HG03520 (cell line): ENCODE results near the gene ODAD3.
"Not testable (repeated sequence)": the region's sequence is repeated elsewhere in the genome, so short reads cannot be mapped to it uniquely, and the experiment has no call there.

Experiments used
- ATAC-seq: cut with Tn5 transposase; IDR thresholded peaks from one replicate; pipeline ENCODE4 v1.9.1; 2021; ENCODE audit warnings: mild to moderate bottlenecking, moderate library complexity; ENCODE audit not compliant: unreplicated experiment

ODAD3 gene

DNA sequence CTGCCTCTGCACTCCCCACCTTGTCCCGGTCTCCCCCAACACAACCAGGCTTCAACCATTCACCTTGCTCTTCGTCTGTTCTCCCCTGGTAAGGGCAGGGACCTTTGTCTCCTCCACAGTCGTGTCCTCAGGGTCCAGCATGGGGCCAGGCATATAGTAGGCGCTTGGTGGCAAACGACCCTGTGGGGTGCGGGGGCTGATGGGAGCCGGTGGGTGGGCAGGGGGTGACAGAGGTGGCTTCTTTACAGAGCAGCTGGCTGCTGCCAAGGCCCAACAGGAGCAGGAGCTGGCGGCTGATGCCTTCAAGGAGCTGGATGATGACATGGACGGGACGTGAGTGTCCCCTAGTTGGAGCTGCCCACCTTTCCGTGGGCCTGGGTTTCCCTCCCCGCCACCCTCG, 10.2 kb upstream of the ODAD3 start:
- ATAC-seq: no peak

DNA sequence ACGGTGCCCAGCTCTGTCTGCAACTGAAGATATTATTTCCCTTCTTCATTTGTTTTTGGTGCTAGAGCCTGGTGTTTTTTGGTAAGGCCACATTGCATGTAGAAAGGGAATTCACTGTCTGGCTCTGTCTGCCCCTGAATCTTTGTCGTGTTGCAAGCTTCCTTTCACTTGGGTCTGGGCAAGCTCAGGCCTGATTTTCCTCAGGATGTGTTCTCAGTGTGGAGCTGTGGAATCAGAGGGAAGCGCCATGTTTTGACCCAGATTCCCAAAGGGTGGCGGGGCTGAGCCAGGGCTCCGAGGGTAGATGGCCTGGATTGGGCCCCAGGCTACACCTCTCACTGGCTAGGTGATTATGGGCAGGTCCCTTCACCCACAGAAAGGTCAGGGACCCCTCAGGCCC, 9.1 kb upstream of the ODAD3 start:
- no peak for ATAC-seq

DNA sequence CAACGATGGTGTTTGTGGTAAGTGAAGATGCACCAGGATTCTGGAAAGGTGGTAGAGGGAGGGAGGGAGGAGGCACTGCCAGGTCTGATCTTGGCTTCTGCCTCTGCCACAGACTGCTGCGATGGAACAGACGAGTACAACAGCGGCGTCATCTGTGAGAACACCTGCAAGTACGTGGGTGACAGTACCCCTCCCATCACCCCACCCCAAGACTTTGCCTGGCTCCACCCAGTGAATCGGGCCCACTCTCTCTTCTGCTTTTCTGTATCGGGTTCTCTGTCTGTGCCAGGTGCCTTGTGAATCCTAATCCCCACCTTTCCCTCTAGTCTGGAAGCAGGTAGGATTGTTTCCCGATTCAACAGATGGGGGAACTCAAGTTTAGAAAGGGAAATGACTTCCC, 3.0 kb upstream of the ODAD3 start:
- no peak for ATAC-seq

DNA sequence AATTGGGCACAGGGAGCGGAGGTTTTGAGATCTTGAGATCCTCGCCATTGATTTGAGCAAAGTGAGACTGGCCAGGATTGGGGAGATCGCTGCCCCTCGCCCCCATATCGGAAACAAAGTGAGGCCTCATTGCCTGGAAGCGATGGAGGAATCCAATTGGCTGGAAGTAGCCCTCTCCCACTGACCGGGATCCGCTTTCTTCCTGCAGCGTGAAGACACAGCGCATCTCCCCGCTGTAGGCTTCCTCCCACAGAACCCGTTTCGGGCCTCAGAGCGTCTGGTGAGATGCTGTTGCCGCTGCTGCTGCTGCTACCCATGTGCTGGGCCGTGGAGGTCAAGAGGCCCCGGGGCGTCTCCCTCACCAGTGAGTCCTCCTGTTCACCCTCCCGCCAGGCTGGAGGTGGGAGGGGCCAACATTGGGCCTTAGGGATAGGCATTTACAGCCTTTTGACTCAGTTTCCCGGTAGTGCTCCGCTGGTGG, 952 bp upstream of the ODAD3 start:
- no peak for ATAC-seq

DNA sequence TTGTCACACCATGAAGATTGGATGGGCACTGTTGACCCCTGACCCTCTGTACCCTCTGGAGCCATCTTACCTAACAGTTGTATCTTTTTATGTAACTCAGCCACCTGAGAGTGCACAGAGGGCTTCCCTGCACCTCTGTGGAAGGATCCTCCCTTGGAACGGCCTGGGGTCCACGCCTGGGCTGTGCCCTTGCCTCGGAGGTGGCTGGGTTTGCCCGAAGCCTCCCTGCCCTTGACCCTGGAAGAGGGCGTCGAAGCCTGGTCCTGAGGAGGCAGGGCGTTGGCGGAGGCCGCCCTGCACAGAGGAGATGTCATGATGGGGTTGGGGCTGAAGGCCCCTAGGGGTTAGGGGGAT, 241 bp downstream of the ODAD3 start:
- ATAC-seq: no peak

DNA sequence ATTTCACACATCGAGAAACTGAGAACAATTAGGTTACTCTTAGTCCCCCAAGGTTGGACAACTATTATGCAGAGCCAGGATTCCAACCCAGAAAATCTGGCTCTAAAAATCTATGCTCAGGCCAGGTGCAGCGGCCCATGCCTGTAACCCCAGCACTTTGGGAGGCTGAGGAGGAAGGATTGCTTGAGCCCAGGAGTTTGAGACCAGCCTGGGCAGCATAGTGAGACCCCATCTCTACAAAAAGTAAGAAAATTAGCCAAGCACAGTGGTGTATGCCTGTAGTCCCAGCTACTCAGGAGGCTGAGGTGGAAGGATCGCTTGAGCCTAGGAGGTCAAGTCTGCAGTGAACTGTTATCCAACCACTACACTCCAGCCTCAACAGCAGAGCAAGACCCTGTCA, 1.4 kb downstream of the ODAD3 start:
- ATAC-seq: not testable (repeated sequence)

DNA sequence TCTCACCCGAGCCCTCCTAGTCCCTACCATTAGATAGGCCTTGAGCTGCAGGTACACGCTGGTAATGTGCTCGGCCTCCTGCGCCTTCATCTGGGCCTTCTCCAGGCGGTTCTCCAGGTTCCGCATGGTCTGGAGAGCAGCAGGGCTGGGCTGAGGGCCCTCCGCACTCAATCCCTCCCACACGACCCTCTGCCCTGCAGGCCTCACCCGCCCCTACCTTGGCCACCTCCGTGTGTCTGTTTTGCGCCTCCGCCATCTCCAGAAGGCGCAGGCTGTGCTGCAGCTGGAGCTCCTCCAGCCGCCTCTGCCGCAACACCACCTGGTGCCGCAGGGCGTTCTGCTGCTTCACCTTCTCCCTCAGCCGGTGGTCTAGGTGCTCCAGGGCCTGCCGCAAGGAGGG, 8.3 kb downstream of the ODAD3 start:
- no peak for ATAC-seq

DNA sequence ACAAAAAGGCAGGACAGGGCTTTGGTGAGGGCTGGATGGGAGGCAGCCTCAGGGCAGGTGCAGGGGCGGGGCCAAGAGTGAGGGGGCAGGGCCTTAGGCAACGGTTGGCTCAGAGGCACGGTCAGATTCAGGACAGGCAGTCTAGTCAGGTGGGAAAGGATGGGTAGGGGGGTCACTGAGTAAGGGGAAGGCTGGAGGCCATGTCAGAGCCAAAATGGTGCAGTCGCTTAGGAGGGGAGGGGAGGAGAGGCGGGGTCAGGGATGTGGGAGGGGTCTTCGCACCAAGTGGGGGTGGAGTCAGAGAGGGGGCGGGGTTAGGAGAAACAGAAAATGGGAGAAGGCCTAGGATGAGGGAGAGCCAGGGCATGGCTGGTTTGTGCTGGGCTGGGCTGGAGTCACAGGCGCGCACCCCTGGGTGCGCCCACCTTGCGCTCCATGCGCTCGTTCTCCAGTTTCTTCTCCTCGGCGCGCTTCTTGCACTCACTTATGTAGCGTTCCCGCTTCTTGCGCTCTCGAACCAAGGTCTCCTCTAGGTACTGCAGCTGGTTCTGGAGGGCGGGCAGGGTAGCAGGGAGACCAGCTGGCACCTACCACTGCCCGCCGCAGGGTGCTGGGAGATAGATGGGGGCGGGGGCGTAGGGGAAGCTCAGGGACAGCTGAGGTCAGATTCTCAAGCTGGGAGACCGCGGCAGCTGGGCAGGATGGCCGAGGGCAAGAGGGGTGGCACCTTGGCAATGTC, 9.0 kb downstream of the ODAD3 start:
- no peak for ATAC-seq

DNA sequence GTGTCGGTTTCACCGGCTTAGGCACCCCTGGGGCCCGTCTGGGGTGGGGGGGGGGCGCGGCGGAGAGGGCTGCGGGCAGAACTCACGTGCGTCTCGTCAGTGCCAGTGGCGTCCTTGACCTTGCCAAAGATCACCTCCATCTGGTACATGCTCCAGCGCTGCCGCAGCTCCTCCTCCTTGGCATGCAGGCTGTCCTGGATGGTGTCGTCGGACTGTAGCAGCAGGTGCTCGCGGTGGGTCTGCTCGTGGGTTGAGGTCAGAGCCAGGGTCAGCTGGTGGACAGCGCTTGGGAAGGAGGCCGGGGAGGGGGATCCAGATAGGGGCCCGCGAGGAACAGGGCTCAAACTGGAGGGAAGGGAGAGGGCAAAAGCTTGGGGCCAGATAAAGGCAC, 11.1 kb downstream of the ODAD3 start:
- ATAC-seq: no peak

DNA sequence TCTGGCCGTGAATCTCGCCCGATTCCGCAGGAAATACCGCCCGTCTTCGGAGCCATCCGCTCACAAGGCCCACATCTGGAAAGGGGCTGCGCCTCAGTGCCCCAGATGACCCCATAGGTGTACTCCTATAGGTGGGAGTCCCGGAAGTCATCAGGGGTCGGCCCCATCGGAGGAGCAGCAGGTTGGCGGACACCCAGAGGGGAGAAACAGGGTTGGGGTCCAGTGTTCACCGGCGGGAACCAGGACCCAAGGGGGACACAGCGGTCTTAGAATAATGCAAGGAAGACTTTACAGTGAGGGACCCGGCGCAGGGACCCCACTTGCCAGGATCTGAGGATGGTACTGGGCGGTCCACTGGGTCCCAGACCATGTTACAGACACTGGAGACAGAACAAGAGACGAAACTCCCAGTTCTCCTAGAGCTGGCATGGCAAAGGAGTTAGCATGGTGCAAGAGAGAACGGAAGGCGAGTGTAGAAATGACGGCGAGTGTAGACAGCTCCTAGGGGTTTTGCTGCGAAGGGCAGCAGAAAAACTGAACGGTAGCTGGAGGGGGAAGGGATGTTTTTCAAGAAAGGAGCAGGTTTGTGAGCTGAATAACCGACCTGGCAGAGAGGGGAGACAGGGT, 11.6 kb downstream of the ODAD3 start:
- no peak for ATAC-seq

DNA sequence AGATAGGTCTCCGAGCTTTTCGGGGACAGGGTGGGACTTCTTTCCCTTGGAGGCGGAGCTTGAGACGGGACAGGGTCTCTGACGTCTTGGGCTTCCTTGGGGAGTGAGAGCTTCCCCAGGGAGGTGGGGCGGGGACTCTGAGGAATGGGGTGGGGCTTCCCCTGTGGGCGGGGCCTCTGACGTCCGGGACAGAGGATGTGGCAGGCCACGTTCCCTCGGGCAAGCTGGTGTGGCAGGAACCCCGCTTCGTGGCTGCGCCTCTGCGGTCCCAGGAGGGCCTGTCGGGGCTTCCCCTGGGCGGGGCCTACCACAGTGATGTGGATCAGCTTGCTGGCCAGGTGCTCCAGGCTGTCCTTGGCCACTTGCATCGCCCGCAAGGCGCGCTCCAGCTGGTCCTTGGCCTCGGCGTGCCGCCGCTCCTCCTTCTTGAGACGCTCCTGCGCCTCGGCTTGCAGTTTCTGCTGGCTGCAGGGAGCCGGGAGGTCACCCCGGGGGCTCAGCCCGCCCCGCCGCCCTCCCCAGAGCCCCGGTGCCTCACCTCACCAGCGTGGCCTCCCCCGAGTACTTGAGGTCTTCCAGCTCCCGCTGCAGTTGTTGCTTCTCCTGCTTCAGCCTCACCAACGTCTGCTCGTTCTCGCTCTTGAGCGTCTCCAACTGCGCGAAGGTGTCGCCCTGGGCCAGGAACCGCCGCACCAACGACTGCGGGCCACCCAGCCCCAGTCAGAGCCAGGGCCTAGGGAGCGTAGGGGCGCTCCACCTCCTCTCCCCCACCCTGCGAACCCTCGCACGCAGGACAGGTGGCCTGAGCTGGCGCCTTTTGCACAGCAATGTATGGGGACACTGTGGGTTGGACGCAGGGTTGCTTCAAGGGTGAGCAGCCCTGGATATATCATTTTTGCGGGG, 12.5 kb downstream of the ODAD3 start:
- ATAC-seq: no peak

DNA sequence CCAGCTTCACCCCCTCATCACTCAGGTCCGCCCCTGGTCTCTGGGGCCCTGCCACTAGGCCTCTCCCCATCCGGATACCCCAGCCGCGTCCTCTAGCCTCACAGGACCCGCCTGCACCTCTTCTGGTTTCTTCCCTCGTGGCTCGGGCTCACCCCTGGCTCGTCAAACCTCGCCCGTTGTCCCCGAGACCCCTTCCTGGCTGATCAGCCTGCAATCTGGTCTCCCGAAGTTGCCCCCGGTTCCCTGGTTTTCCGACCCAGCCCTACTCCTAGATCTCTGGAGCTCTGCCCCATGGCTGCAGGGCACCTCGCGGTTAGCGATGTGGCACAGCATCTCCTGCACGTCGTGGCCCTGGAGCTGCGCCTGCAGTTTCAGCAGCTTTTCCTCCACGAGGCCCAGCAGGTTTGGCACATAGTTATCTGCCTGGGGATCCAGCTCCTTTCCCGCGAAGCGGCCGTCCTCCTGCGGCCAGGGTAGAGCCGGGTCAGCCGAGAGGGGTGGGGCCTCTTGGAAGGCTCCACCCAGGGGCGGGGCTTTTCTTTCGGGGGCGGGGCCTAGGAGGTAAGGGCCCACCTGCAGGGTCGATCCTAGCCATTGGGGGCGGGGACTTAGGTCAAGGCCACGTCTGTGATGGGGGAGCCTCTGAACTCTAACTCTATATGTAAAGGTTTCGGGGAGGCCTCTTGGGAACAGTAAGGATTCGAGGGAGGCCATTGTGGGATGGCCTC, 13.4 kb downstream of the ODAD3 start:
- no peak for ATAC-seq

DNA sequence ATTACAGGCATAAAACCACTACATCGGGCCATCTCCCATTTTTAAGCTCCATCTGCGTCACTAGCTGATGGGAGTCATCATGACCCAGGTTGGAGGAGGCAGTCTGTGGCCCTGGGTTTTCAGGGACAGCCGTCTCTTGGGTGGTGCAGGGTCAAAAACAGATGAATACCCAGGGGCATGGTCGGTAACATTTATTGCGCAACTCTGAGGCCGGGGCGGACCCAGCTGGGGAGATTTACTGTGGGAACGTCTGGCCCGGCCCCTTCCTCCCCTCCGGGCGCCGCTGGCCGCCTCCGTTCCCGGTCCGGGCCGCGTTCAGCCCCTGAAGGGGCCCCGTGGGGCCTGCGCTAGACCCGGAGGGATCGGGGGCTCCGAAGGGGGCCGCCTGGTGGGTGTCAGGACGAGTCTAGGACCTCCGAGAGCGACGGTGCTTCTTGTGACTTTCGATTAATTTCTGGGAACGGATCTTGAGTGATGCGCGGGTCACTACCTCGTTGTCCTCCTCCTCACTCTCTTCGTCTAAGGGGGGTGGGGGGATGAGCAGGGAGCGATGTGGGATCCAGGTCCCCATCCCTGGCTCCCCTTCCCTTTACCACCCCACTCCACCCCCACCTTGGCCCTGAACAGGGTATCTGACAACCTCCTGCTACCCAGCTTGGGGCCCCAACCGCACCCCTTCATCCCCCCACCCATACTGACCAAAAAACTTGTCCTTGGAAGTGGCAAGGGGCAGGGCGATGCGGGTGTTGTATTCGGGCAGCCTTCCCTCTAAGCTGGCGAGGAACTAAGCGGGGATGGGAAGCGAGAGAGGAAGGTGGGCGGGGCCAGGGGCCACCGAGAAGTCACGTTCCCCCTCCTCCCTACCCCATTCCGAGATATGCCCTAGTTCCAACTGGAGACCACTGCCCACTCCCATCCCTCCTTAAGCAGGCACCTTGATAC, 14.2 kb downstream of the ODAD3 start:
- no peak for ATAC-seq

DNA sequence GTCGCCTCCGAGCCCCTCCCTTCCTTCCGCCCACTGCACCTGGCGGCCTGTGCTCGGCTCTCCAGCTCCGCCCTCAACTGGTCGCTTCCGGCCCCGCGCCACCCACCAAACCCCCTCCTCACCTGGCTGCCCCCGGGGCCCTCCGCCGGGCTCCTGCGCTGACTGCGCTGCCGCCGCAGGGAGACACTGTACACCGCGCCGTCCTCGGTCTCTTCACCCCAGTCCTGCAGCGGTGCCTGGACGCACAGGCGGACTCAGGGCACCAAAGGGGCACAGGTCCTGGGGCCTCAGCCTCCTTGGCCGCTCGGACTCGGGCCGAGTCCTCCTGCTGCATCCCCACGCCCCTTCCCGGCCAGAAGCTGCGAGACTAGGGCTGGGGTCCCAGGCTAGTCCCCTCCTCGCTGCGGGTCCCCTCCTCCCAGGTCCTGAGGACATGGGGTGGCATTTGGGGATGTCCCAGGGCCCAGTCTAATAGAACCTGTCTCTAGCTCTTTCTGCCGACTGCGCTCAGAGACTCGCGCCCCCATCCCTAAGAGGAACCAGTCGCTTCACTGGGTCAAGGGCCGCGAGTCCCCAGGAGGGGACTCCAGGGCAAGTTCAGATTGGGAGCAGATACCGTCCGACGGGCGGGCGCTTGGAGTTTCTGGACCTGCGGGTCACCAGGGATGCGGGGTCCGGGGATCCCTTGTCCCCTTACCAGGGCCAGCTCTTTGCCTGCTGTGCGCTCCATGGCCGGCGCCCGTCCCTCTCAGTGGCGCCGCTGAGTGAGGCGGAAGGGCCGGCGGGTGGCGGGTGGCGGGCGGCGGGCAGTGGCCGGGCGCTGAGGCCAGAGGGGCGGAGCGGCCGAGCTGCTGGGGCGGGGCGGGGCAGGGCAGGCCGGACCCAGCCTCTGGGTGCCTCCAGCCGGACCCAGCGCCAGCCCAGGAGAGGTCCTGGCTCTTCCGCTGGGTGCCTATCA, 16.1 kb downstream of the ODAD3 start, which contains the start of gene RGL3:
RGL3 (minus strand) TSS at position 766 of the 958 bp plus-strand sequence; CDS start at position 730, 36 bp downstream.
- ATAC-seq: no peak

DNA sequence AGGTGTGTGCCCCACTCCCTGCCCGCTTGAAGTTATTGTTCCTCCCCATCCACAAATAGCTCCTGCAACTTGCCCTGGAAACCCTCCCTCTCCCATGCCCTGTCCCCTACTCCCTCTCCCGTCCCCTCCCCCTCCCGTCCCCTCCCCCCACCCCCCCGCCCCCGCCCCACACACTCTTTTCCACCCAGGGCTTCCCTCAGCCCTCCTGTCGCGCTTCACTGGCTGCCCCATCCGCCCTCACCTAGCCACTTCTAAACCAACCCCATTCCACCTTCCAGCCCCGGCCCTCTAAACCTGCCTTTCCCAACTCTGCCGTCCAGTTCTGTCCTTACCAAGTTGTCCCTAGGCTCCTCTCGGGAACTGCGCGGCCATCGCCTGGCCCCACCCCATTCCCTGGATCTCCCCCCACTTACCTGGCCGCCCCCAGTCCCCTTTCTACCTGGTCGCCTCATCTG, 16.8 kb downstream of the ODAD3 start:
- no peak for ATAC-seq

DNA sequence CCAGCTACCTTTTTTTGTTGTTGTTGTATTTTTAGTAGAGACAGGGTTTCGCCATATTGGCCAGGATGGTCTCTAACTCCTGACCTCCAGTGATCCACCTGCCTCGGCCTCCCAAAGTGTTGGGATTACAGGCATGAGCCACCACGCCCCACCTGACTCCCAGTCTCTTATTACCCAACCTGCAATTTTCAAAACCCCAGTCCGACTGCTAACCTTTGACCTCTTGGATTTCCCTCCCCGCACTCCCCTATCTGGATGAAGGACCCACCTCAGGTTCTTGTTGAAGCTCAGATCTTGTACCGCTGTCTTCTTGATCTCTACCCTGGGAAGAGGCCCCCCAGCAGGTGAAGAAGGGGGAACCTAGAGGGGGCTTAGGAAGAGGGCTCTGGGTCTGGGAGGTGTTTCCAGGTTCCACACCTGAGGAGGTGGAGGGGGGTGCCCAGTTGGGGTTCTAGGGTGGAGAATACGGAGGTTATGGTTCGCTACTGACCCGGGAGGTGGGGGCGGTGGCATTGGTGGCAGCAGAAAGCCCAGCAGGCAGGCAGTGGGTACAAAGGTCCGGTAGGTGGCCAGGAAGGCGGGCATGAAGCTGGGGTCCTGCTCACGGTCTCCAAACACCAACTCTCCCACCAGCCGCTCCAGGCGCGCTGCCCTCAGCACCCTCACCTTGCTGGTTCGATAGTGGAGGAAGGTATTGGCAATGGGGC, 18.4 kb downstream of the ODAD3 start:
- no peak for ATAC-seq

DNA sequence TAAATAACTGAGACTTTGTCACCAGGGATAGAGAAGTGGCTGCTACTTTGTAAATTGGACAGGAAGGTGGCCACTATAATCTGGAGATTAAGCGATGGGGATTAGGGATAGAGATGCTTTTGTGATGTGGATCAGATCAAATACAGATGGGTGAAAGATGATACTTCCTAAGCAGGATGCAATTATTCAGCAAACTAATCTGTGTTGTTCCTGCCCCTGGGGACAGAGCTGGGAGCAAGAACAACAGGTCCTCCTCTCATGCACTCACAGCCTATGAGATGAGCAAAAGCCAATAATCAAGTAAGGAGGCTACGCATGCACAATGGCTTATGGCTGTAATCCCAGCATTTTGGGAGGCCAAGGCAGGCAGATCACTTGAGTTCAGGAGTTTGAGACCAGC, 20.4 kb downstream of the ODAD3 start:
- ATAC-seq: no peak

DNA sequence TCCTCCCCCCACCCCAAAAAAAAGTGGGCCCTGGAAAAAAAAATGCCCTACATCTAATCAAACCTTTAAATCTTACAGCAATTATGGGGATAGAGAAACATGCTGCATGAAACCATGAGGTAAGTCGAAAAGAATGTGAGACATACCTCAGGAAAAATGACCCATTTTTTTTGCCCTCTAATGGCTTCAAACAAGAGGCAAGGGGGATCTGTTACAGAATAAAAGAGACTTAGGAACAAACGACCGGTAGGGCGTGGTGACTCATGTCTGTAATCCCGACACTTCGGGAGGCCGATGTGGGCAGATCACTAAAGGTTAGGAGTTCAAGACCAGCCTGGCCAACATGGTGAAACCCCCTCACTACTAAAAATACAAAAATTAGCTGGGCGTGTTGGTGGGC, 24.2 kb downstream of the ODAD3 start:
- no peak for ATAC-seq
